Amniotic stem cell (primary cell): ENCODE results near the gene TMEM132D.

Source experiments
- DNase-seq: peaks from one replicate; lab custom pipeline; 2025; lab: John Stamatoyannopoulos, UW

The TMEM132D gene

GRCh38 chr12:129659961-129660622 is 243.7 kb downstream of the TMEM132D start:
- peak; percentile 91 for DNase-seq

GRCh38 chr12:129657179-129657578 is 246.6 kb downstream of the TMEM132D start:
- no peak for DNase-seq

GRCh38 chr12:129651951-129652350 is 251.9 kb downstream of the TMEM132D start:
- DNase-seq: no peak

GRCh38 chr12:129641926-129642325 is 261.9 kb downstream of the TMEM132D start:
- DNase-seq: no peak

DNA sequence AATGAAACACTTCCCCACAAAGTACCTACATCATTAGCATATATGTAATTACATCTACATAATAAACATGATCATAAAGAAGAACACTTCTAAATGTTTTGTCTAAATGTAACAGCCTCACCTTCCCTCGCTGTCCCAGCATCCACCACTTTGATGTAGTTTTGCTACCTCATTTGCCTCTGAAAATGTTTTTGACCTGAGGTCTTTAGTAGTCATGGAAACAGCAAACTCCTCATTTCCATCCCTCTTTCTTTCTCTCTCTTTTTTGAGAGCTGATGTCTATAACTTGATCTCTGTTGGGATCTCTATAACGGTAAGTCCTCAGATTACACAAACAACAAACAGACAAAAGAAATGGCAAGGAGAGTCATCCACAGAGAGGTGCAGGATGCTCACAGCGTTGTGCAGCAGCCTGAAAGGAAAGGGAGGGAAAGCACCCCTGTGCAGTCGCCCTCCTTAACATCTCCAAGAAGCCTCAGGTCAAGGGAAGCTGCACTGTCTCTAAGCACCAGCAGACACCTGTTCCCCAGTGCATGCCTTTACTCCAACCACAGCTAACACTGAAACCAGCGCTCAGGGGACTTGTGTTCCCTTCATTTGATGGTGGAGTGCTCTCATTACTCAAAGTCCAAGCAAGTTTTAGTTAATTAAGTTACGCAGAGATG is 268.7 kb downstream of the TMEM132D start:
- DNase-seq: no peak

- no peak for DNase-seq
Measured at GRCh38 chr12:129631316-129631715, 272.5 kb downstream of the TMEM132D start.

GRCh38 chr12:129629901-129630300 is 273.9 kb downstream of the TMEM132D start:
- DNase-seq: no peak

DNA sequence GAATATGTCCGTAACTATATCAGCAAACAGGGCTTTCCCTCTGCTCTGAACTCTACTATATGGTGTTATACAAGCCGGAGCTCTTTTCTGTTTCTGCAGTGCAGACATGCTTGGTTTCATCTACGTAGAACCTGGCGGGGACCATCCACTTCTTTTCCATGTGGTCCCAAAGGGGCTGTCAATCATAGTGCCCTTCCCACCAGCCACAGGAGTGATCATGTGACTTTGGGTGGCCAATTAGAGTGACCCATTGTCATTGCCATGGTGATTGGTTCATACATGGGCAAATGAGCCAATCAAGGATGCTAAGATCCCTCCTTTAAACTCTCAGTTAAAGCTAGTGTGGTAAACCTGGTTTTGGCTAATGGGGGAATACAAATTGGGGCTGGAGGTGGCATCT is 281.3 kb downstream of the TMEM132D start:
- DNase-seq: no peak

- no peak for DNase-seq
Measured at GRCh38 chr12:129619271-129619670, 284.6 kb downstream of the TMEM132D start.

- no peak for DNase-seq
Measured at GRCh38 chr12:129617849-129618248, 286.0 kb downstream of the TMEM132D start.

DNA sequence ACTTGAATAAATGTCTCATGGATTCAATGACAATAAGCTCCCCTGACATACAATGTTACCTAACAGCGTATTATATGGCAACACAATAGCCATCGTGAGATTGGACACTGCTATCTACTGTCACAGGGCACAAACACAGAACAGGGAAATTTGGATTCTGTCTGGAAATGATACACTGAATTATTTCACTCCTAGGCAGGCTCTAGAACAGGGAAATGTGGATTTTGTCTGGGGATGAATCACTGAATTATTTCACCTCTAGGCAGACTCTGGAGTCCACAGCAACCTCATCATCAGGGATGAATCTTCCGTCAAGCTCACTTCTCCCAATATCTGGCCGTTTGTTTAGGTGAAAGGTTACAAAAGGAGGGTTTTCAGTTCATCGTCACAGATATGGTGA is 288.8 kb downstream of the TMEM132D start:
- DNase-seq: peak; percentile 59

DNA sequence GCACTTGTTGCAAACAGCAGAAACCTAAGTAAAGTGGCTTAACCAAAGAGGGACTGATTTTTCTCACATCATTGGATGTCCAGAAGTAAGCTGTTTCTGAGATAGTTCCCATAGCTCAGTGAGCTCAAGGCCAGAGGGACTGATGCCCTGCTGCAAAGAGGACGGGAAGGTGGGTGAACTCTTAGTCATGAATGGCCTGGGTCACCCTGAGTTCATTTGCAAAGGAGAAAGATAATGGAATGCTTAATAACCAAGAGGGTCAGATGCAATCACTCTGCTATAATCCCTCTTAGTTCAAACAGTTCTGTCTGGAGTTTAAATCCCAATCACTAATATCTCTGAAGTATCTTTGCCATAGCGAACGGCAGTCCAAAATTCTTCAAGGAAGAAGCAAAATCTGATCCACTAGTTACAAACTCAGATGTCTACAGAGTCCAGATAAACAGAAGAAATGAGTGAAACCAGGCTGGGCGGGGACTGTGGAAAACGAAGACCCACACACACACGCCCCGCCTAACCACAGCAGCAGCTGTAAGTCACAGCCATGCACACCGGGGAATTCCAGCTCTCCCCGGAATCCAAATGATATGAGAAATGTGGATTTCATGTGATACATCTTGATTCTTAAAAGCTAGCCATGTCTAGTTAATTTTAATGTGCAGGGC is 289.5 kb downstream of the TMEM132D start:
- DNase-seq: peak; percentile 27

GRCh38 chr12:129613314-129613713 is 290.5 kb downstream of the TMEM132D start:
- DNase-seq: no peak

GRCh38 chr12:129610601-129611120 is 293.2 kb downstream of the TMEM132D start:
- DNase-seq: no peak

DNA sequence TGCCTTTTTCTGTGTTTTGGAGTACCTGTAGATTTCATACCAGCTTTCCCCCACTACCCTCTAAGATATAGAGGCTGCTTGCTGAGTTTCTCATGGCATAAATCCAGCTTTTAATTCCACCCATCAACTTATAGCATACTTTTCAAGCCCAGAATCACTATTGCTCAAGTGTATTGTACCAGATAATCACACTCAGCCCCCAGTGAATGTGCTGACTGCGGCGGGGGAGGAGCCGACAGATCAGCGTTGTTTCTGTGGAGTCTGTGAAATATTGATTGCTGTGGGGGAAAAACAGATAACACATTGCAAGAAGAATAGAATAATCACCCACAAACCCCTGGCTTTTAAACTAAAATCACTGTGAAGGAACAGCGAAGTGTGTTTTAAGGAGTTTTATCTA is 296.1 kb downstream of the TMEM132D start:
- DNase-seq: no peak

DNA sequence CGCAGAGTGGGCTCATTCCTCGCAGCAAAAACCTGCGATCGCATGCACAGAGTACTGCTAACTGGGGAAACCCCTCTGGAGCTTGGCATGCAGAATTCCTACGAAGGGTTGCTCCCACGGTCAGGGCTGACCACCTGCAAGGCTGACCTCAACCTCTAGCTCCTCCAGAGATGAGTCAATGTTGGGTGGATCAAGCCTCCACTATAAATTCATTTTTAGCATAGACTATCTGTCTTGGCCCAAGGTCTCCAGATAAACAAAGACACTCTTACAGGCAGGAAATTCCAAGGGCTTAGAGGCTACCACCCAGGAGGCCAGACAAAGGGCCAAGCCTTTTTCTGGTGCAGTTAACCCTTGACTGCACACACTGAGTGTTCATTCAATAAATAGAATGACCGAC is 296.5 kb downstream of the TMEM132D start:
- peak; percentile 11 for DNase-seq

DNA sequence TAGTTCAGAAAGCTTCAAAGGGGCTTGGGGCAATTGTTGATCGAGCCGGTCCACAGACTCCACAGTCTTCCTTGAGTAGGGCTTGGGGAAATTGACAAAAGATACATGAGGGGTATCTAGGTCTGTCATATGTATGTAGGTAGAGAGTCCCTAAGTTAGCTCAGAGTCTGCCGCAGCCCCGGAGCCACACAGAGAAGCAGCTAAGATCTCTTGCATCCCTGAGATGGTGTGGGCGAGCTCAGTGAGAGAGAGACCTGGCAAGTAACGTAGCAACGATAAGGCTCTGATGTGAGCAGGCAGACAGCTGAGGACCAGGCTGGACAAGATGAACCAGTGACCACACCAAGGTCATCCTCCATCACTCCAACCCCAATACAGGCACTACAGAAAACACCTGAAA is 297.6 kb downstream of the TMEM132D start:
- no peak for DNase-seq

DNA sequence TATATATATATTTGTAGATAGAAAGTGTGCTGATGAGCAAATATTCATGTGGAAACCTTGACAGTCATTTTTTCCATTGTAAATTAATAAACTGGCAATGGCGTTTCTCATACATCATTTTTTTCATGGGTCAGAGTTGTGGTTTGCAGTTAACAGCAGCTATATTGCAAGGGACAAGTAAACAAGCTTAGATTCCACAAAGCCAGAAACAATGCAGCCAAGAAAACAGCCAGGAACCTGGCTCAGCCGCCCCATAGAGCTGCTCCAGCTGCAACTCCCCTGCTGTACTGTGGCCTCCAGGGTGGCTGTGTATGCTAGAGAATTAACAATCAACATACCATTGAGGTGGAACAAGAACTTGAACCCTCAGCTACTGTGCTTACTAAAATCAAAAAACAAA is 298.2 kb downstream of the TMEM132D start:
- DNase-seq: no peak

- no peak for DNase-seq
Measured at GRCh38 chr12:129604506-129604905, 299.3 kb downstream of the TMEM132D start.

- DNase-seq: no peak
Measured at GRCh38 chr12:129599406-129599805, 304.4 kb downstream of the TMEM132D start.

DNA sequence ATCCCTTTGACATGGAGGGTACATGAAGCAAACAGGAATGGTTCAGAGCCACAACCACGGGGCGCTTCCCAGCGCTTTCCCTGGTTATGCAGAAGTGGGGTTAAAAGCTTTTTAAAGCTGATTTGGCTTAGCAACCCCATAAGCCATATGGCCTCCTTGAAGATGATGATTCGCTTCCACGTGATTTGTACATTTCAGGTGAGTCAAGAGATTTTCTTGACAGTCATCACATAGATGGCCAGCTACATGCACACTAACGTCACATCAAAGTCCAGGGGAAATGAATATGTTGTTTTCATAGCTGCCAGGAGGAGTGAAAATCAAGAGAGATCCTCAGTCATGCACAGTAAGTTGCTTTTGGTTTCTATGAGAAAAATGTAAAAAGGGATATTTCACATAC is 309.7 kb downstream of the TMEM132D start:
- DNase-seq: no peak

DNA sequence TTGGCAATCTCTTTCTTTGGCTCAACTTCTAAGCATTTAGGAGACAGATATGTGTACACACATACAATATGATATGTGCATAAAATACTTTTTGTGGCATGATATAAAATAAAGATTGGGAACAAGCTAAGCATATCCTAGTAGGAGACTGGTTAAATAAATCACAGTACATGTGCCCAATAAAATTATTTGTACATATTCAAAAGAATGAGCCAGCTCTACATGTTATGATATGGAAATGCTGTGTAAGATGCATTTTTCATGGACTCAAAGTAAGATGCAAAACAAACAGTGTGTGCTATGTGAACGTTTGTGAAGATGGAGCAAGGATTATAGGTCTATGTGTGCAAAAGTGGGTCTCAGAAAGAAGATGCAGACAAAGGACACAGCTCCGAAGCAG is 311.4 kb downstream of the TMEM132D start:
- DNase-seq: no peak

DNA sequence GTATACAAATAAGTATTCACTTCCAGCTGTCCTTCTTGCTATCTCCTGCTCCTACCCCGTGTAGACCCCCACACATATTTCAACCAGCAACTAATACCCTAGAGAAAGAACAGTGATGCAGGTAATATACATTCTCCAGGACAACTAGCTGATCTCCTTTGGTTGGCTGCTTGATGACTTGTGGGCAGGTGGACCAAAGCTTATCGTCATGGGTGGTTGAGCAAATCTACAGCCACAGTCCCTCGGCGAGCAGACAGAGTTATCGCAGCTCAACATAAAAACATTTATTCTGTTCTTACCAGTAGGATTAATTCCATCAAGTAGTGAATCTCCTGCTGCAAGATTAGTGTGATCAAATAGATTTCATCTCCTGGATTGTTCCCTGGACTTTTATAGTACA is 314.3 kb downstream of the TMEM132D start:
- DNase-seq: no peak
